AML-193 (cell line): ENCODE measurements around the gene AFAP1.
A peak's percentile ranks its signal among the peaks of the same experiment; 100 is the strongest.

Experiments
- DNase-seq, 2 experiments: peaks; one replicate each; lab custom pipeline; 2025; lab: John Stamatoyannopoulos, UW

AFAP1 gene

GRCh38 chr4:7803992-7804755 is 135.5 kb downstream of the AFAP1 start:
- DNase-seq: peak; percentile 46 to 49

DNA sequence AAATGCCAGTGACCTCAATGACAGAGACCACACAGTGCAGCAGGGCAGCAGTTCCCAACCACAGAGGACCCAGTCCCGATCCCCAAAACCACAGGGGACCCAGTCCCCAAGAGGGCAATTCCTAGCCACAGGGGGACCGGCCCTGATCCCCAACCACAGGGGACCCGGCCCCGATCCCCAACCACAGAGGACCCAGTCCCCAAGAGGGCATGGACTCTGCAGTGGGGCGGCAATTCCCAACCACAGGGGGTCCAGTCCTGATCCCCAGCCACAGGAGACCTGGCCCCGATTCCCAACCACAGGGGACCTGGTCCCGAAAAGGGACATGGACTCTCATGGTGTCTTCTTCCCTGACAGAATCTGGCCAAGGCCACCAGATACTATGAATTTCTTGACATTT is 136.3 kb downstream of the AFAP1 start:
- DNase-seq: no peak

DNA sequence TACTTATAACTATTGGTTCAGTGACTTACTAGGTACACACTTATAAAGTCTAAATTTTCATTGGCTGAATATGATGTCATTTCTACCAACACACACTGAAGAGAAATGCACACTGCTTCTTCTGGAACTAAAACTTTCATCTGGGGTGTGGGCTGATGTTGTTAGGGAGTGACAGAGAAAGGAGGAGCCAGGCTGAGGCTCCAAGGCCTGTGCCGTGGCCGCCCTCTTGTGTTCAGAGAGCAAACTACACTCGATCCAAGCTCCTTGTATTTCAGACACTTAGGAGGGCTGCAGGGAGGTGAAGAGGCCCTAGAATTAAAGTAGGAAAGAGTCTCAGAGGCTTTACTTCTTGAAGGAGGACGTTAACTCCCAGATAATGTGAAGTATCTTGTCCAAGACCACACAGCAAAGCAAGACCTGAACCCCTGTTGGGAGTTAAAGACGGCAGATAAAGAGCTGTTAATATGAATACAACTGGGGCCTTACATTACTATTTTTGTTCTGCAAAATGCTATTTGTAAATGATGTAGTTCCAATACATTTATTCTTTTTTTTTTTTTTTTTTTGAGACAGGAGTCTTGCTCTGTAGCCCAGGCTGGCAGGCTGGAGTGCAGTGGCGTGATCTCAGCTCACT is 137.5 kb downstream of the AFAP1 start:
- DNase-seq: peak; percentile 44 to 64

DNA sequence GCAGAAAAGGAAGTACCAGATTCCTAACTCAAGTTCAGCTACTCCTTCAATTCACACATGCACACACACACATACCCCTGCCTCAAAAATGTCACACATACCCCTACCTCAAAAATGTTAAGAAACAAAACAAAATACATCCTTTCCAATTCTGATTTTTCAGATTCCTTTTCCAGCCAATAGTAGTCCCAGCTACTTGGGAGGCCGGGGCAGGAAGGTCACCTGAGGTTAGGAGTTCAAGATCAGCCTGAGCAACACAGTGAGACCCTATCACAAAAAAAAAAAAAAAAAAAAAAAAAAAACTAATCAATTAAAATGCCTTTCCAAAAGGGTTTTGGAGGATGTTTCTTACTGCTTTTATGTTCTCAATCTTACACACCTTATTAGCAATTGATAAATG is 138.0 kb downstream of the AFAP1 start:
- no peak for DNase-seq

GRCh38 chr4:7801001-7801400 is 138.7 kb downstream of the AFAP1 start:
- no peak for DNase-seq

DNA sequence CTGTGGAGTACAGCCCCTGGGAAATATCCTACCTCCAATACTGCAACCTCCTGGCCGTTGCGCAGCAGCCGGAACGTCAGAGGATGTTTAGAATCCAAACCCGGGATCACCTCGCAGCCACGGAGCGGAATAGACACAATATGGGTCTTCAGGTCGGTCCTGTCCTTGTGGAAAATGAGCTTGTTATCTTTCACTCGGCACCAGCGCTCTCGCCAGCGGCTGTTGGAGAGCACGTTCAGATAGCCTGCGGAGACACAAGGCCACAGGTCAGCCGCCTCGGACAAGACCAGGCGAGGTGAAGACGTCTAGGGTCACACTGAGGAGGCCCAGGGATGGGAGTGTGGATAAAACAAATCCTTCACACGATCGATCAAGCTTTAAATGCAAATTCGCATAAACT is 139.3 kb downstream of the AFAP1 start:
- no peak for DNase-seq

GRCh38 chr4:7799736-7800135 is 139.9 kb downstream of the AFAP1 start:
- no peak for DNase-seq

- no peak for DNase-seq
These were observed 140.4 kb downstream of the AFAP1 start for GRCh38 chr4:7799306-7799705.

- DNase-seq: no peak
These were observed 141.3 kb downstream of the AFAP1 start for GRCh38 chr4:7798178-7798995.

DNA sequence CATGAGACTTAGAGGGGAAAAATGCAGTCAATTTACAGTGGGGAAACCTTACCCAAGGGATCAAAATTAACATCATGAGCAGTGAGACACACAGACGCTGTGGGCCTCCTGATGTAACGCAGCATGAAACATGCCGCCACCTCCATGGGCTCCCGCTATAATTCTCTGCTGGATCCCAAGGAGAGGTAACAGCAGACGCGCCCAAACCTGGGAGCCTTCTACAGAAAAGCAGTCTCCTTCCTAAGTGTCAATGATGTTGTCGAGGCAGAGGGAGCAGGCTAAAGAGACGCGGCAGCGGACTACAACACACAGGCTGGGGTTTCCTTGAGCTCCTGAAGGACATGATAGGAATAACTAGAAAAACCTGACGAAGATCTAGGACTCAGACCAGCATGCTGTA is 142.3 kb downstream of the AFAP1 start:
- DNase-seq: no peak

- DNase-seq: no peak
These were observed 143.7 kb downstream of the AFAP1 start for GRCh38 chr4:7795983-7796382.

DNA sequence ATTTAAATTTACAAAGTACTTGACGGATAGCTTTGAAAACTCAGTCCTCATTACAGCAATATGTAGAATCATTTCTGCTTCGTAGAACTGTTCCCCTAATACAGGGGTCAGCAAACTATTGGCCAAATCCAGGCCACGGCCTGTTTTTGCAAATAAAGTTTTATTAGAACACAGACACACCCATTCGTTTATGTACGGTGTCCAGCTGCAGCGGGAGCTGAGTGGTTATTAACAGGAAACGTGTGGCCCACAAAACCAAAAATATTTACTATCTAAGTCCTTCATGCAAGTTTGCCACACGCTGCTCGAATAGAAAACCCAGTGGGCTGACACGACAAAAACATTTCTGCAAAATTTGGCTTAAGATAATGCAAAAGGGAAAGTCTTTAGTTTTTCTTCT is 146.5 kb downstream of the AFAP1 start:
- DNase-seq: no peak

DNA sequence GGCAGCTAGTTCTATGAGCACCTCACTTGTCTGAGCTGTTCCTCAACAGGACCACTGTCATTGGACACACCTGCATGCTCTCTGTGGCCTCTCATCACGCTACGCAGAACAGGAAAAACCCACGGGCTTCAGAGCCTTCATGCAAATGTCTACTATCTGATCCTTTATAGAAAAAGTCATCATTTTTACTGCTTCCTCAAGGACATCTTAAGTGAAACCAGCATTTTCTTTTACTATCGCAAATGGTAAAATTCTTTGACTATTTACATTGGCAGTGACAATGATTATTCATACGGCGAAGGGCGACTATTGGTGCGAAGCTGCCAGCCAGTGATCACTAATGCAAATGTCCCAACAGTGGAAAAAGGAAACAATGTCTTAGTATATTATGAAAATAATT is 147.0 kb downstream of the AFAP1 start:
- no peak for DNase-seq

- DNase-seq: no peak
These were observed 148.7 kb downstream of the AFAP1 start for GRCh38 chr4:7790999-7791398.

GRCh38 chr4:7790023-7790422 is 149.6 kb downstream of the AFAP1 start:
- no peak for DNase-seq

- DNase-seq: no peak
These were observed 150.8 kb downstream of the AFAP1 start for GRCh38 chr4:7788694-7789425.

DNA sequence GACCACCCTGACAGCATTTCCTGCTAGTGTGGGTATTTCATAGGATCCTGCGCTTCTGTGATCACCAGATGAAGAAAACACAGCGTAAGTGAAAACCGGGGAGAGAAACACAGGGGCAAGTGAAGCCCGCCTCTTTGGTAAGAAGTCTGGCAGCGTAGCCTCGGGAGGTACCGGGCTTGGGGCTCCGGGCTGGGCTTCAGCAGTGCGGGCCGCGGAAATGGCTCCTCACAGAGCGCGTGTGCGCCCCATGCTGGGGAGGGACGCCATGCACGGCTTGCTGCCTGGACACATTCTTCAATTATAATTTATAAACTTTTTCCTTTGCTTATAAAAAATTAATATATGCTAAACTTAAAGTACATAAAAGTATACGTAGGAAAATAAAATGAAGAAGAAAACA is 151.5 kb downstream of the AFAP1 start:
- DNase-seq: no peak

DNA sequence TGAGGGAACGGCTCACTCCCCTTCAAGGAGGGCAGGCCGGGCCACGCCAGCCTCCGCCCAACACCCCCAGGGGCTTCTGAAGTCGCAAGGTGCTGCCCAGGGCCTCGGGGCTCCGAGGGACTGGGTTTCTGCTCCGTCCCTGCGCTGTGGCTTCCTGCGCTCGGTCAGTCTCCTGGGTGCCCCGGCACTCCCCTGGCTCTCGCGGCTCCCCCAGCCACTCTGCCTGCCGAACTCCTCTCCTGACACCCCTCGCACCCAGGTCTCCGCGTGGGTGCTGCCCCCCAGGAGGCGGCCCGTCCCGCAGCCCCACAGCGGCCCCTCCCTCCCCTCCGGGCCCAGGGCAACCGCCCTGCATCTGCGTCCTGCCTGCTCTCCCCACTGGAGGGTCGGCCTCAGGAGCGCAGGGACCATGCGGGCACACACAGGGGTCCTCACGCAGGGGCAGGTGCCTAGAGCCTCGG is 151.9 kb downstream of the AFAP1 start:
- DNase-seq: no peak

DNA sequence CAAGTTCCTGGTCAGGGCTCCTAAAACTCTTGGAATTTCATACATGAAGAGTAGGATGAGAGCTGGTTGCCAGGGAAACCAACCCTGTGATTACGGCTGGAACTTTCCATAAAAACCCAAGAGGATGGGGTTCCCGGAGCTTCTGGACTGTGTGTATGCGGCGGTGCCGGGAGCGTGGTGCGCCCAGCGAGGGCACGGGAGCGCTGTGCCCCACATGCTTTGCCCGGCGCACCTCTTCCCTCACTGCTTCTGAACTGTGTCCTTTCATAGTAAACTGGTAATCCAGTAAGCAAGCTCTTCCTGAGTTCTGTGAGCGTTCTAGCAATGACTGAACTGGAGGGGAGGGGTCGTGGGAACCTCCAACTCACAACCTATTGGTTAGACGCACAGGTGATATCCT is 152.6 kb downstream of the AFAP1 start:
- no peak for DNase-seq

- DNase-seq: no peak
These were observed 153.1 kb downstream of the AFAP1 start for GRCh38 chr4:7786517-7786916.

GRCh38 chr4:7786040-7786439 is 153.6 kb downstream of the AFAP1 start:
- no peak for DNase-seq

GRCh38 chr4:7785017-7785416 is 154.6 kb downstream of the AFAP1 start:
- no peak for DNase-seq
